Hepatocyte (in vitro differentiated cells): ENCODE data around the gene INSIG1.

Experiments
- CTCF ChIP-seq: fragments of 200-600 bp; sonication (generic); IDR thresholded peaks from 2 replicates; pipeline ENCODE4 v1.5.1; 2016; ENCODE audit warnings: antibody characterized with exemption, mild to moderate bottlenecking; ENCODE audit not compliant: poor library complexity
- EZH2 ChIP-seq: fragments of 200-600 bp; sonication (generic); IDR thresholded peaks from 2 replicates; pipeline ENCODE4 v1.6.1; 2016; ENCODE audit warnings: antibody characterized with exemption, mild to moderate bottlenecking, borderline replicate concordance

GRCh38 chr7:155354371-155355048, 56.8 kb downstream of the INSIG1 start:
- TF ChIP-seq CTCF (no peak), EZH2 (no peak)
